Muscle layer of duodenum (tissue), 2 donors: Measurements from ENCODE around the gene FOXM1.

Experiments
- H3K27ac ChIP-seq: one replicate; pipeline ENCODE4 v1.7.0; 2013; ENCODE audit warnings: mild to moderate bottlenecking, low read length
- H3K27me3 ChIP-seq: one replicate; pipeline ENCODE4 v1.7.0; 2013; ENCODE audit warnings: low read depth, mild to moderate bottlenecking, control low read depth, low read length
- H3K36me3 ChIP-seq, 2 donors: one replicate each; pipeline ENCODE4 v1.7.0; 2013; ENCODE audit warnings: low read length in 2 of 2, control low read depth in 1 of 2, mild to moderate bottlenecking in 1 of 2; ENCODE audit not compliant: insufficient read depth in 2 of 2, control insufficient read depth in 1 of 2
- H3K4me1 ChIP-seq, 2 donors: one replicate each; pipeline ENCODE4 v1.7.0; 2013; ENCODE audit warnings: low read length in 2 of 2, mild to moderate bottlenecking in 2 of 2, control low read depth in 1 of 2, moderate library complexity in 1 of 2; ENCODE audit not compliant: insufficient read depth in 2 of 2, control insufficient read depth in 1 of 2
- H3K4me3 ChIP-seq, 2 donors: one replicate each; pipeline ENCODE4 v1.7.0; 2013; ENCODE audit warnings: low read length in 2 of 2, low read depth in 1 of 2, mild to moderate bottlenecking in 1 of 2
- H3K9me3 ChIP-seq, 2 donors: one replicate each; pipeline ENCODE4 v1.7.0; 2013; ENCODE audit warnings: low read length in 2 of 2, control low read depth in 1 of 2, mild to moderate bottlenecking in 1 of 2; ENCODE audit not compliant: control insufficient read depth in 1 of 2
- donor health status: healthy.

Gene FOXM1

GRCh38 chr12:2834581-2835491, 42.1 kb downstream of the FOXM1 start, which contains the start of gene NRIP2:
Gene NRIP2, minus strand, starts transcription at chr12:2835035. Its CDS starts 52 bp downstream, at chr12:2834983.
- Histone ChIP-seq H3K4me3 (peak within 1 kb of the TSS; percentile 30 to 49), H3K9me3 (no peaks in the 10 kb centered on the region), H3K36me3 (peaks cover 15 to 17% of the 10 kb centered on the region in 2 donors), H3K27me3 (no peaks in the 10 kb centered on the region), H3K27ac (no peak within 1 kb of the TSS), H3K4me1 (peaks cover 0 to 15% of the 10 kb centered on the region in 2 donors)

- H3K4me3 ChIP-seq, result peak overlapping the region; percentile 30 to 49
These were observed 43.2 kb downstream of the FOXM1 start for GRCh38 chr12:2833810-2834209.

GRCh38 chr12:2833327-2833726, 43.6 kb downstream of the FOXM1 start:
- Histone ChIP-seq H3K9me3 (no peaks in the 10 kb centered on the region), H3K4me3 (peak overlapping the region in 1 of 2 donors; percentile 16), H3K36me3 (peaks cover 12 to 31% of the 10 kb centered on the region in 2 donors), H3K27me3 (no peaks in the 10 kb centered on the region), H3K27ac (no peak overlapping the region), H3K4me1 (peaks cover 0 to 15% of the 10 kb centered on the region in 2 donors)

More at GRCh38 chr12:2833810-2834209, 43.2 kb downstream of the FOXM1 start:
- Histone ChIP-seq H3K27me3 (no peaks in the 10 kb centered on the region), H3K9me3 (no peaks in the 10 kb centered on the region), H3K36me3 (peaks cover 15 to 27% of the 10 kb centered on the region in 2 donors), H3K27ac (no peak overlapping the region), H3K4me1 (peaks cover 0 to 15% of the 10 kb centered on the region in 2 donors)

- H3K36me3 ChIP-seq, result peaks cover 14 to 38% of the 10 kb centered on the region in 2 donors
- no peak overlapping the region for H3K4me3 ChIP-seq
- H3K4me1 ChIP-seq, result peaks cover 0 to 15% of the 10 kb centered on the region in 2 donors
- H3K9me3 ChIP-seq, result no peaks in the 10 kb centered on the region
- no peaks in the 10 kb centered on the region for H3K27me3 ChIP-seq
- no peak overlapping the region for H3K27ac ChIP-seq
These were observed 44.3 kb downstream of the FOXM1 start for GRCh38 chr12:2832550-2833127.

- H3K27me3 ChIP-seq, result no peaks in the 10 kb centered on the region
- no peak overlapping the region for H3K4me3 ChIP-seq
- H3K9me3 ChIP-seq, result no peaks in the 10 kb centered on the region
- peaks cover 42 to 72% of the 10 kb centered on the region in 2 donors for H3K36me3 ChIP-seq
- peaks cover 0 to under 1% of the 10 kb centered on the region in 2 donors for H3K4me1 ChIP-seq
- H3K27ac ChIP-seq, result no peak overlapping the region
These were observed 47.7 kb downstream of the FOXM1 start for GRCh38 chr12:2829275-2829674.

- no peaks in the 10 kb centered on the region for H3K27me3 ChIP-seq
- no peaks in the 10 kb centered on the region for H3K9me3 ChIP-seq
- H3K27ac ChIP-seq, result no peak overlapping the region
- no peaks in the 10 kb centered on the region for H3K4me1 ChIP-seq
- peaks cover 63 to 95% of the 10 kb centered on the region in 2 donors for H3K36me3 ChIP-seq
- H3K4me3 ChIP-seq, result no peak overlapping the region
These were observed 50.1 kb downstream of the FOXM1 start for GRCh38 chr12:2826721-2827515.

GRCh38 chr12:2826036-2826435, 50.9 kb downstream of the FOXM1 start:
- Histone ChIP-seq H3K9me3 (no peaks in the 10 kb centered on the region), H3K36me3 (peaks cover 72 to 98% of the 10 kb centered on the region in 2 donors), H3K4me3 (no peak overlapping the region), H3K27ac (no peak overlapping the region), H3K4me1 (no peaks in the 10 kb centered on the region), H3K27me3 (no peaks in the 10 kb centered on the region)

- peaks cover 71 to 96% of the 10 kb centered on the region in 2 donors for H3K36me3 ChIP-seq
These were observed 51.8 kb downstream of the FOXM1 start for GRCh38 chr12:2825132-2825531.

GRCh38 chr12:2824541-2824940, 52.4 kb downstream of the FOXM1 start:
- Histone ChIP-seq H3K4me3 (no peak overlapping the region), H3K9me3 (no peaks in the 10 kb centered on the region), H3K27ac (no peak overlapping the region), H3K27me3 (no peaks in the 10 kb centered on the region), H3K4me1 (no peaks in the 10 kb centered on the region), H3K36me3 (peaks cover 74 to 97% of the 10 kb centered on the region in 2 donors)

More at GRCh38 chr12:2825132-2825531, 51.8 kb downstream of the FOXM1 start:
- Histone ChIP-seq H3K27me3 (no peaks in the 10 kb centered on the region), H3K4me1 (no peaks in the 10 kb centered on the region), H3K27ac (no peak overlapping the region), H3K9me3 (no peaks in the 10 kb centered on the region), H3K4me3 (no peak overlapping the region)

DNA sequence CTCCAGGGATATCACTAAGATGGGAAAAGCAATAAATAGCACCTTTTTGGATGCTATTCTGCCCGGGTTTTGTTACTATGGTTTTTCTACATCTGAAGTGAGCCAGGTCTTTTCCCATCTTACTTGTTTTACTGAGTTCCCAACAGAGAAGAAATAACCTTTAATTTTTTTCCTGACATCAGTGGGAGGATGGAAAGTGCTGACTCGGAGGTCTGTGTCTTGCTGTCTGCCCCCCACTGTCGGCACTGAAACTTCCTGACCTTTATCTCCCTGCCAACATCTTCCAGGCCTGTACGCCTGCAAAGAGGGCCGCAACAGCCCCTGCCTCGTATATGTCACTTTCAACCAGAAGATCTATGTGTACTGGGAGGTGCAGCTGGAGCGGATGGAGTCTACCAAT, 53.5 kb downstream of the FOXM1 start:
- Histone ChIP-seq H3K27ac (no peak overlapping the region), H3K36me3 (peaks cover 74 to 96% of the 10 kb centered on the region in 2 donors), H3K9me3 (no peaks in the 10 kb centered on the region), H3K4me3 (no peak overlapping the region), H3K4me1 (no peaks in the 10 kb centered on the region), H3K27me3 (no peaks in the 10 kb centered on the region)

- peaks cover 60 to 80% of the 10 kb centered on the region in 2 donors for H3K36me3 ChIP-seq
- H3K4me3 ChIP-seq, result no peak overlapping the region
- H3K4me1 ChIP-seq, result no peaks in the 10 kb centered on the region
- H3K9me3 ChIP-seq, result no peaks in the 10 kb centered on the region
- H3K27me3 ChIP-seq, result no peaks in the 10 kb centered on the region
- H3K27ac ChIP-seq, result no peak overlapping the region
These were observed 56.5 kb downstream of the FOXM1 start for GRCh38 chr12:2820432-2820831.
